Right lobe of liver (tissue), 4 donors: Measurements from ENCODE around the gene CYP2W1.

ENCODE experiments used
- CTCF ChIP-seq, 4 donors: fragments of 200-600 bp in 3 of 4; fragments of 450-650 bp in 1 of 4; IDR thresholded peaks; one replicate each; pipeline versions ENCODE4 v1.5.1 to v1.8.0; 2016 to 2022; ENCODE audit warnings: antibody characterized with exemption in 4 of 4, mild to moderate bottlenecking in 2 of 4
- POLR2A ChIP-seq: fragments of 450-650 bp; IDR thresholded peaks from one replicate; pipeline ENCODE4 v1.6.1; 2017; ENCODE audit warnings: antibody characterized with exemption, mild to moderate bottlenecking
- donor health status: DM: no; HTN: no; CAD: no.
- donor health status: DM: no; HTN: no; CAD: no.
- donor health status: DM: no; HTN: yes; CAD: no.

DNA sequence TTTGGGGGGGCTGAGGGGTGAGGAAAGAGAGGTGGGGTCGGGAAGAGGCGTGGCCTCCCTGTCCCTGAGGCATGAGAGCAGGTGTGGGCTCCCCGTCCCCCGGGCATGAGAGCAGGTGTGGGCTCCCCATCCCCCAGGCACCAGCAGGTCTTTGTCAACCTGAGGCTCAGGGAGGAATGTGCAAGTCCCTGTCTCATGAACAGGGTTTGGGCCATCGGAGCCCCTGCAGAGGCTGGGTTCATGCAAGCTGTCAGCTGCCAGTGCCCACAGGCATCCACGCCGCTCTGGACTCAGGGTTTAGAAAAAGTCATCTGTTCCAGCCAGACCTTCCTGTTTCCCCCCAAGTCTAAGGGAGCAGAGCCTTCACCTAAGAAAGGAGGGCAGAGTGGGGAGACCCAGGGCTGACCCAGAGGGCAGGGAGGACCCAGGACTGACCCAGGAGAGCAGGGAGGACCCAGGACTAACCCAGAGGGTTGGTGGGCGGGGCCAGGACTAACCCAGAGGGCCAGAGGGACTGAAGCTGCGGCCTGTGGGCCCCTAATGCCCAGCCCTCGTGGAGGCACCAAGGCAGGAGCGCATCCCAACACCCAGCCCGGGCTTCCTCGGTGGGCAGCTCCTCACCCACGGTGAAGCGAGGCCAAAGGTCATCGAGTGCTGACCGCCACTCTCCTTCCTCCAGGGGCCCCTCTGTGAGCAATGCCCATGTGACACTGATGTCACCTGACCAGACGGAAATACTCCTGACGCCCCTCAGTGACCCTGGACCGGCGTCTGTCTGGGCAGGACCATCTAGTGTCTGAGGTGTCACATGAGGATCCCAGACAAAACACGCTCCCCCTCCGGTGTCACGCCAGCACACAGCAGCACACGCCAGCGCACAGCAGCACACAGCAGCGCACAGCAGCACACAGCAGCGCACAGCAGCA, 32.5 kb downstream of the CYP2W1 start:
- TF ChIP-seq POLR2A (no peak), CTCF (IDR thresholded peaks at IDR 0.05) (no peak)
